ENCODE measurements around the gene GRHPR. TPM values are rescaled to one million over a fixed set of nuclear protein-coding genes. Genes with fewer than 3 reads are reported as not detected.

GRHPR gene
- total RNA-seq, 4 donors from 2014 or later, result 99.0 to 186 (median 119) TPM

DNA sequence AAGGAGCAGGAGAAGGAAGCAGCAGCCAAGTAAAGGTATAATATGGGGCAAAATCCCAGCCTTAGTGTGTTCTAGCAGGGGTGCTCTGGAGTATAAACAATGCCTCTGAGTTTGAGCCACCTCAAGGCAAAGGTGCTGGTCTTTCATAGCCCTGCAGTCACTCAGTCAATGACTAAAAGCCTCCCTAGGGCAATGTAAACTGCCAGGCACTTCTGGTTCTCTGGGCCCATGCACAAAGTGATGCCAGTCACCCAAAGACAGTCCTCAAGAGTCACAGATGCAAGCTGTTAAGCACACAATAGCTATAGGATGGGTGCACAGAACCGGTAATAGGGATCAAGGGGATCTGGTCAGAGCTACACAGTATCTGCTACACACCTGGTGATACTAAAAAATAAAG is 30.1 kb downstream of the GRHPR start:
- TF ChIP-seq CTCF (IDR thresholded peaks at IDR 0.05; ENCODE audit: low read depth), result no peak

- TF ChIP-seq CTCF (IDR thresholded peaks at IDR 0.05; ENCODE audit: low read depth), result no peak
Observed at GRCh38 chr9:37453827-37454226, 31.3 kb downstream of the GRHPR start.

GRCh38 chr9:37454238-37454637 is 31.7 kb downstream of the GRHPR start:
- no peak for TF ChIP-seq CTCF (IDR thresholded peaks at IDR 0.05; ENCODE audit: low read depth)

- no peak for TF ChIP-seq CTCF (IDR thresholded peaks at IDR 0.05; ENCODE audit: low read depth)
Observed at GRCh38 chr9:37455884-37456647, 33.6 kb downstream of the GRHPR start.

DNA sequence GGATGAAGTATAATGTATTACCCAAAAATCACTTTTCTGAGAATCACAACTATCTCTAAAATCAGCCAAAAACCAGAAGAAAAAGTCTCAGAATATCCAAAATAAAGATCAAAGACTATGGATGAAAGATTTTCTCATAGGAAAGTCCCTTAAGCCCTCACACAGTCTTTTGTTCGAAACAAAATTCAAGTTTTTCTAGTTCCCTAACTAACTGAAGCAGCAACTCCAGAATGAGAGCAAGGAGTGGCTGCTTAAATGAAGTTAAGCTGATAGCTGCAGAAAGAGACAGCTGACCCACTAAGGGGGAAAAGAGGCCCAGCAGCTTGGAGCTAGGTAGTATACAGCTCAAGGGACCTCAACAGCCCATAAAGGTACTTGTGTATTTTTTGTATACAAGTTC is 34.3 kb downstream of the GRHPR start:
- no peak for TF ChIP-seq CTCF (IDR thresholded peaks at IDR 0.05; ENCODE audit: low read depth)

- TF ChIP-seq CTCF (IDR thresholded peaks at IDR 0.05; ENCODE audit: low read depth), result no peak
Observed at GRCh38 chr9:37464006-37464405, 41.5 kb downstream of the GRHPR start.

- no peak for TF ChIP-seq CTCF (IDR thresholded peaks at IDR 0.05; ENCODE audit: low read depth)
Observed at GRCh38 chr9:37464426-37465248, 42.1 kb downstream of the GRHPR start.
